H9 (cell line): ENCODE measurements around the gene MTURN. TPM values are rescaled to one million over a fixed set of nuclear protein-coding genes. Genes with fewer than 3 reads are reported as not detected.

ENCODE experiments used
- DNase-seq: peaks from one replicate; pipeline ENCODE4 v3.0.0-alpha.2; 2017
- H2AFZ ChIP-seq: one replicate; pipeline ENCODE4 v1.6.1; 2013; ENCODE audit warnings: mild to moderate bottlenecking, low read length, control low read depth, moderate library complexity
- H2AK5ac ChIP-seq: 2 replicates; pipeline ENCODE4 v1.6.1; 2013; ENCODE audit warnings: low read length, control low read depth, mixed read lengths; ENCODE audit not compliant: insufficient read length
- H2BK120ac ChIP-seq: one replicate; pipeline ENCODE4 v1.6.1; 2013; ENCODE audit warnings: low read depth, mild to moderate bottlenecking, low read length, control low read depth, inconsistent platforms; ENCODE audit not compliant: poor library complexity, severe bottlenecking
- H2BK12ac ChIP-seq: 2 replicates; pipeline ENCODE4 v1.6.1; 2013; ENCODE audit warnings: low read length, control low read depth, mixed read lengths, low read depth; ENCODE audit not compliant: insufficient read length
- H2BK15ac ChIP-seq: 2 replicates; pipeline ENCODE4 v1.6.1; 2013; ENCODE audit warnings: low read depth, low read length, control low read depth
- H2BK20ac ChIP-seq: one replicate; pipeline ENCODE4 v1.6.1; 2013; ENCODE audit warnings: low read depth, mild to moderate bottlenecking, low read length, control low read depth, inconsistent platforms; ENCODE audit not compliant: poor library complexity, severe bottlenecking
- H2BK5ac ChIP-seq: 2 replicates; pipeline ENCODE4 v1.6.1; 2013; ENCODE audit warnings: low read length, control low read depth, mixed read lengths; ENCODE audit not compliant: insufficient read length
- H3K14ac ChIP-seq: 2 replicates; pipeline ENCODE4 v1.6.1; 2013; ENCODE audit warnings: low read length, control low read depth; ENCODE audit not compliant: insufficient read depth
- H3K18ac ChIP-seq: 2 replicates; pipeline ENCODE4 v1.6.1; 2013; ENCODE audit warnings: low read depth, mild to moderate bottlenecking, mixed read lengths, low read length, control low read depth; ENCODE audit not compliant: insufficient read length
- H3K23ac ChIP-seq: 2 replicates; pipeline ENCODE4 v1.6.1; 2013; ENCODE audit warnings: low read length, control low read depth, mixed read lengths, low read depth; ENCODE audit not compliant: insufficient read length
- H3K23me2 ChIP-seq: 2 replicates; pipeline ENCODE4 v1.6.1; 2013; ENCODE audit warnings: low read depth, mild to moderate bottlenecking, mixed read lengths, low read length, control low read depth; ENCODE audit not compliant: insufficient read length, poor library complexity, severe bottlenecking
- H3K27ac ChIP-seq: 2 replicates; pipeline ENCODE4 v1.5.1; 2013; ENCODE audit warnings: low read length, control low read depth, mixed read lengths, low read depth; ENCODE audit not compliant: insufficient read length
- H3K27me3 ChIP-seq: 2 replicates; pipeline ENCODE4 v1.6.1; 2013; ENCODE audit warnings: low read length, control low read depth, inconsistent platforms; ENCODE audit not compliant: insufficient read depth
- H3K4ac ChIP-seq: 2 replicates; pipeline ENCODE4 v1.6.1; 2013; ENCODE audit warnings: low read depth, mild to moderate bottlenecking, control low read depth, inconsistent platforms, low read length, moderate library complexity
- H3K4me1 ChIP-seq: 2 replicates; pipeline ENCODE4 v1.6.1; 2013; ENCODE audit warnings: low read length, control low read depth, inconsistent platforms; ENCODE audit not compliant: insufficient read depth
- H3K4me2 ChIP-seq: 2 replicates; pipeline ENCODE4 v1.6.1; 2013; ENCODE audit warnings: low read length, control low read depth, mixed read lengths; ENCODE audit not compliant: insufficient read length, insufficient read depth
- H3K56ac ChIP-seq: 2 replicates; pipeline ENCODE4 v1.6.1; 2013; ENCODE audit warnings: low read depth, mild to moderate bottlenecking, mixed read lengths, low read length, control low read depth; ENCODE audit not compliant: insufficient read length
- H3K79me1 ChIP-seq: 2 replicates; pipeline ENCODE4 v1.6.1; 2013; ENCODE audit warnings: low read depth, mild to moderate bottlenecking, moderate library complexity, low read length, control low read depth, inconsistent platforms; ENCODE audit not compliant: insufficient read depth, poor library complexity, severe bottlenecking
- H3K79me2 ChIP-seq: 2 replicates; pipeline ENCODE4 v1.6.1; 2013; ENCODE audit warnings: low read length, control low read depth, inconsistent platforms; ENCODE audit not compliant: insufficient read depth
- H3K9ac ChIP-seq: 2 replicates; pipeline ENCODE4 v1.6.1; 2013; ENCODE audit warnings: low read length, control low read depth, mixed read lengths; ENCODE audit not compliant: insufficient read length; ENCODE audit errors: extremely low read depth
- H3K9me3 ChIP-seq: one replicate; pipeline ENCODE4 v1.6.1; 2013; ENCODE audit warnings: low read depth, low read length, inconsistent platforms; ENCODE audit not compliant: control insufficient read depth
- H3T11ph ChIP-seq: one replicate; pipeline ENCODE4 v1.6.1; 2013; ENCODE audit warnings: mild to moderate bottlenecking, low read length, control low read depth, inconsistent platforms
- H4K20me1 ChIP-seq: one replicate; pipeline ENCODE4 v1.6.1; 2013; ENCODE audit not compliant: control insufficient read depth, insufficient read length, insufficient read depth
- H4K5ac ChIP-seq: 2 replicates; pipeline ENCODE4 v1.6.1; 2013; ENCODE audit warnings: low read depth, mild to moderate bottlenecking, mixed read lengths, low read length, control low read depth; ENCODE audit not compliant: insufficient read length
- H4K8ac ChIP-seq: replicated peaks from 2 replicates; pipeline ENCODE4 v1.6.1; 2013; ENCODE audit warnings: low read length, control low read depth, mixed read lengths, low read depth; ENCODE audit not compliant: insufficient read length
- H4K91ac ChIP-seq: 2 replicates; pipeline ENCODE4 v1.6.1; 2013; ENCODE audit warnings: low read depth, mild to moderate bottlenecking, moderate library complexity, mixed read lengths, low read length, control low read depth; ENCODE audit not compliant: insufficient read length
- H3K27ac Mint-ChIP-seq, 3 experiments: 2 replicates in 2 of 3; 3 replicates in 1 of 3; pipeline ENCODE4 v1.8.0; 2020 to 2021; ENCODE audit warnings: mixed read lengths in 3 of 3, mild to moderate bottlenecking in 1 of 3, moderate library complexity in 1 of 3
- H3K27me3 Mint-ChIP-seq: 2 replicates; pipeline ENCODE4 v1.8.0; 2021; ENCODE audit warnings: low read depth, mild to moderate bottlenecking, moderate library complexity, mixed read lengths
- H3K36me3 Mint-ChIP-seq, 3 experiments: 2 replicates in 2 of 3; 3 replicates in 1 of 3; pipeline ENCODE4 v1.8.0; 2020 to 2021; ENCODE audit warnings: low read depth in 3 of 3, mixed read lengths in 3 of 3; ENCODE audit not compliant: insufficient read depth in 1 of 3
- H3K4me1 Mint-ChIP-seq, 2 experiments: 2 replicates each; pipeline ENCODE4 v1.8.0; 2020; ENCODE audit warnings: mixed read lengths in 2 of 2
- H3K4me3 Mint-ChIP-seq, 2 experiments: 2 replicates in 1 of 2; 3 replicates in 1 of 2; pipeline ENCODE4 v1.8.0; 2020 to 2021; ENCODE audit warnings: mild to moderate bottlenecking in 2 of 2, mixed read lengths in 2 of 2, moderate library complexity in 1 of 2
- H3K9me3 Mint-ChIP-seq, 2 experiments: 2 replicates in 1 of 2; 3 replicates in 1 of 2; pipeline ENCODE4 v1.8.0; 2020; ENCODE audit warnings: mild to moderate bottlenecking in 2 of 2, mixed read lengths in 2 of 2, moderate library complexity in 1 of 2
- CTCF ChIP-seq: fragments of 200-600 bp; sonication (generic); conservative IDR thresholded peaks from 3 replicates; pipeline ENCODE4 v1.8.0; 2021; ENCODE audit warnings: antibody characterized with exemption, mild to moderate bottlenecking
- WGBS: extraction: QIAGEN DNeasy Blood & Tissue Kit; methylation state at CpG from one replicate; pipeline ENCODE4 v1.1.7; 2013; ENCODE audit warnings: missing lambda C conversion rate, low lambda C conversion rate, mixed read lengths; ENCODE audit not compliant: insufficient read length; ENCODE audit errors: extremely low coverage; 5-methylcytosine and 5-hydroxymethylcytosine counted together
- total RNA-seq: library from RNA; stranded (reverse); gene quantifications from 2 replicates; pipeline ENCODE4 v1.2.1, GENCODE V29; 2021

Gene MTURN
- total RNA-seq, 1 experiment from 2014 or later, result 3.4 TPM

DNA sequence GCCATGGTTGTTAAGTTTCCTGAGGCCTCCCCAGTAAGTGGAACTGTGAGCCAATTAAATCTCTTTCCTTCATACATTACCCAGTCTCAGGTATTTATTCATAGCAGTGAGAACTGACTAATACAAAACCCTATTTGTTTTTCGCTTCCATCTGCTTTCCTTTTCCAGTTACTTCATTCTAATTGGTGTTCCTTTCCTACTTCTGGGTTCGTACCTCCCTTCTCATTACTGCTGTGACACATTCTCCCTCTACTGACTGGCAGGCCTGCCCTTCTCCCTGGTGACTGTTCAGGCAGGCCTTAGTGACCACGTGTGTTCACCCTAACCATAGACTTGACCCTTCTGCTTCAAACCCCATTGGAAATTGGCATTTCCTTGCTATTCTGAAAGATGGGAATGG, 37.7 kb downstream of the MTURN start:
- H3K27ac ChIP-seq, result no peak overlapping the region
- TF ChIP-seq CTCF, result no peak
- H3K4me1 ChIP-seq, result peaks cover 2% of the 10 kb centered on the region; the same call in 1 of the 2 replicates
- H2BK5ac ChIP-seq, result no peak overlapping the region
- DNase-seq, result no peak
- H3K9ac ChIP-seq, result no peak overlapping the region
- H3K9me3 ChIP-seq, result no peaks in the 10 kb centered on the region
- no peak overlapping the region for H4K91ac ChIP-seq
- no CpG with 5 or more reads among the region's 3 CpGs for WGBS
- no peaks in the 10 kb centered on the region for H4K20me1 ChIP-seq
- H3K4me2 ChIP-seq, result no peak overlapping the region
- no peak overlapping the region for H2AK5ac ChIP-seq
- no peak overlapping the region for H3K56ac ChIP-seq
- no peak overlapping the region for H3K27ac Mint-ChIP-seq
- H2BK15ac ChIP-seq, result no peak overlapping the region
- no peak overlapping the region for H3K23ac ChIP-seq
- H2BK20ac ChIP-seq, result no peak overlapping the region
- H3K27me3 Mint-ChIP-seq, result peaks cover 31% of the 10 kb centered on the region
- H3K36me3 Mint-ChIP-seq, result no peaks in the 10 kb centered on the region; a peak in 1 of 7 replicates
- H4K8ac ChIP-seq, result no peak overlapping the region
- no peak overlapping the region for H3K18ac ChIP-seq
- no peak overlapping the region for H2BK120ac ChIP-seq
- no peaks in the 10 kb centered on the region for H3K79me1 ChIP-seq
- H3K14ac ChIP-seq, result no peak overlapping the region
- H3K4me3 Mint-ChIP-seq, result no peak overlapping the region
- H3K27me3 ChIP-seq, result no peaks in the 10 kb centered on the region; the same call in 1 of the 2 replicates
- H3K79me2 ChIP-seq, result no peaks in the 10 kb centered on the region
- H2BK12ac ChIP-seq, result no peak overlapping the region
- no peak overlapping the region for H2AFZ ChIP-seq
- H3K4ac ChIP-seq, result no peak overlapping the region
- no peak overlapping the region for H4K5ac ChIP-seq
- H3T11ph ChIP-seq, result no peak overlapping the region
- no peaks in the 10 kb centered on the region for H3K9me3 Mint-ChIP-seq
- no peaks in the 10 kb centered on the region for H3K23me2 ChIP-seq
- peaks cover 38 to 44% of the 10 kb centered on the region in 2 experiments for H3K4me1 Mint-ChIP-seq
